DMS 273 (cell line): ENCODE measurements around the gene PRR23E.

ENCODE experiments used
- DNase-seq: peaks from one replicate; lab custom pipeline; 2025; ENCODE audit not compliant: unreplicated experiment; lab: John Stamatoyannopoulos, UW

The PRR23E gene

GRCh38 chr3:127222163-127222562 lies 29.2 kb downstream of the PRR23E start:
- DNase-seq: no peak

GRCh38 chr3:127222664-127223063 lies 29.7 kb downstream of the PRR23E start:
- DNase-seq: no peak

GRCh38 chr3:127224118-127224517 lies 31.2 kb downstream of the PRR23E start:
- DNase-seq: no peak

GRCh38 chr3:127226457-127226856 lies 33.5 kb downstream of the PRR23E start:
- DNase-seq: no peak

GRCh38 chr3:127226946-127227842 lies 34.3 kb downstream of the PRR23E start:
- no peak for DNase-seq

GRCh38 chr3:127228866-127229265 lies 35.9 kb downstream of the PRR23E start:
- no peak for DNase-seq

GRCh38 chr3:127233371-127233770 lies 40.4 kb downstream of the PRR23E start:
- peak; percentile 56 for DNase-seq

GRCh38 chr3:127234778-127235177 lies 41.8 kb downstream of the PRR23E start:
- no peak for DNase-seq

GRCh38 chr3:127235706-127236105 lies 42.8 kb downstream of the PRR23E start:
- no peak for DNase-seq

- DNase-seq: no peak
These were observed 44.9 kb downstream of the PRR23E start for GRCh38 chr3:127237835-127238234.

GRCh38 chr3:127238602-127239001 lies 45.7 kb downstream of the PRR23E start:
- DNase-seq: no peak

- DNase-seq: no peak
These were observed 54.4 kb downstream of the PRR23E start for GRCh38 chr3:127247292-127247691.
